Panc1 (cell line): ENCODE results near the gene EYS. TPM values are rescaled to one million over a fixed set of nuclear protein-coding genes. Genes with fewer than 3 reads are reported as not detected.

Experiments
- ATAC-seq: fragments of 200-7000 bp; cut with Tn5 transposase; 2 replicates; pipeline ENCODE4 v1.9.1; 2020; ENCODE audit warnings: mild to moderate bottlenecking, moderate library complexity
- BruUV-seq: library from RNA; stranded (reverse); fragments of 400-500 nt; replicated peaks from 2 replicates; lab custom pipeline; 2021; lab: Mats Ljungman, UMichigan
- CTCF ChIA-PET: fragments of 300-600 bp; sonication (Branson Sonifier 250); formaldehyde crosslinking; loops from one replicate; lab custom pipeline; 2022; ENCODE audit warnings: antibody characterized with exemption; lab: Charles Lee
- POLR2A ChIA-PET: fragments of 300-600 bp; sonication (Branson Sonifier 250); formaldehyde crosslinking; loops from one replicate; lab custom pipeline; 2022; ENCODE audit warnings: antibody characterized with exemption; lab: Charles Lee
- DNase-seq: peaks from one replicate; pipeline ENCODE4 v3.0.0-alpha.2; 2010; ENCODE audit warnings: low read depth, low spot score
- H3K27ac ChIP-seq: 2 replicates; pipeline ENCODE4 v1.5.1; 2011; ENCODE audit warnings: mild to moderate bottlenecking, low read length, inconsistent platforms
- H3K27me3 ChIP-seq: fragments of 200-500 bp; sonication (Bioruptor generic); 2 replicates; pipeline ENCODE4 v1.6.0; 2014; ENCODE audit warnings: low read length, inconsistent platforms; ENCODE audit not compliant: control insufficient read depth, insufficient read depth
- H3K36me3 ChIP-seq: fragments of 200-500 bp; sonication (Bioruptor generic); 2 replicates; pipeline ENCODE4 v1.5.1; 2014; ENCODE audit warnings: inconsistent platforms, mild to moderate bottlenecking, low read length, moderate library complexity; ENCODE audit not compliant: control insufficient read depth, insufficient read depth
- H3K4me1 ChIP-seq: 2 replicates; pipeline ENCODE4 v1.5.1; 2011; ENCODE audit warnings: inconsistent platforms, mild to moderate bottlenecking, low read length, moderate library complexity; ENCODE audit not compliant: control insufficient read depth, insufficient read depth
- H3K4me3 ChIP-seq, 2 experiments: 2 replicates each; pipeline ENCODE4 v1.5.1; 2011 to 2012; ENCODE audit warnings: low read depth in 2 of 2, low read length in 2 of 2, mild to moderate bottlenecking in 2 of 2, inconsistent platforms in 1 of 2, moderate library complexity in 1 of 2
- H3K9me3 ChIP-seq: fragments of 200-500 bp; sonication (Bioruptor generic); 2 replicates; pipeline ENCODE4 v1.5.1; 2014; ENCODE audit warnings: low read depth, mild to moderate bottlenecking, inconsistent platforms, low read length, moderate library complexity; ENCODE audit not compliant: control insufficient read depth, insufficient read depth
- POLR2AphosphoS5 ChIP-seq: IDR thresholded peaks from 2 replicates; pipeline ENCODE4 v1.6.1; 2012; ENCODE audit warnings: mild to moderate bottlenecking, low read depth, low read length, moderate library complexity
- SIN3A ChIP-seq: IDR thresholded peaks from 2 replicates; pipeline ENCODE4 v1.6.1; 2012; ENCODE audit warnings: low read depth, mild to moderate bottlenecking, low read length, moderate library complexity, borderline replicate concordance; ENCODE audit not compliant: insufficient read depth
- TCF7L2 ChIP-seq: IDR thresholded peaks from 2 replicates; pipeline ENCODE4 v1.6.1; 2011; ENCODE audit warnings: mild to moderate bottlenecking, low read depth, low read length, inconsistent platforms
- in situ Hi-C: cut with HindIII; loops from 2 replicates; pipeline ENCODE4 v1.10.0; 2016; ENCODE audit warnings: low sequenced_read_pairs, low pct_unique_long_range_greater_than_20kb
- intact Hi-C: fragments of 100-400 bp; cut with micrococcal nuclease; formaldehyde crosslinking; loops from one replicate; pipeline ENCODE4 v1.10.0; 2022; ENCODE audit not compliant: unreplicated experiment
- total RNA-seq: library from RNA; stranded (reverse); gene quantifications from one replicate; pipeline ENCODE4 v1.2.1, GENCODE V29; 2021; ENCODE audit not compliant: unreplicated experiment
- TF ChIP-seq, protein P1 (sequence below): fragments of 450-650 bp; IDR thresholded peaks from 2 replicates; pipeline ENCODE4 v1.5.1; 2017; ENCODE audit warnings: mild to moderate bottlenecking
- TF ChIP-seq, protein P2 (sequence below), 2 experiments: IDR thresholded peaks; 2 replicates each; pipeline ENCODE4 v1.6.1; 2011 to 2012; ENCODE audit warnings: low read depth in 2 of 2, control low read depth in 1 of 2, low read length in 1 of 2, mild to moderate bottlenecking in 1 of 2, moderate library complexity in 1 of 2; ENCODE audit not compliant: insufficient read depth in 1 of 2

The EYS gene
- total RNA-seq, 1 experiment from 2014 or later: not detected

DNA sequence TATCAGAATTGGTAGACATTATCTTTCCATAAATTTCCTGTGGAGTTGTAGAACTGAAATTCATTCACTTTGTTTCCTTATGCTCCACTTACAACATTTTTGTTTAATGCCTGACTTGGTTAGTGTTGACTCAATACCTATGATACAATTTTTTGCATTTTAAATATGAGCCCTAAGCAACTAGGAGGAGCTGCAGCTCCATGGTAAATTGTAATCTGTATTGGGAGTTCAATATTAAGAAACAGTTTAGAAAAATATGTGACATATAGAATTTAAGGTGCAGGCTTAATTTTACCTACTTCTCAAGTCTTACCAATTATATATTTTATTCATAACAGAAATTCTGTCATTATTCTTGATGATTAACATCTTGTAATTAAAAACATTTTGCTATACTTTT lies 868.3 kb downstream of the EYS start:
- DNase-seq (no peak), ATAC-seq (no peak)
- Histone ChIP-seq H3K27me3 (no peaks in the 10 kb centered on the region), H3K4me3 (no peak overlapping the region), H3K27ac (no peak overlapping the region), H3K4me1 (no peaks in the 10 kb centered on the region), H3K36me3 (no peaks in the 10 kb centered on the region), H3K9me3 (peaks cover 5% of the 10 kb centered on the region; the same call in 1 of the 2 replicates)
- POLR2A ChIA-PET: no interaction called here
- no TSS peak for BruUV-seq
- CTCF ChIA-PET: no interaction called here
- intact Hi-C loops: no loop called here
- TF ChIP-seq, protein P1, sequence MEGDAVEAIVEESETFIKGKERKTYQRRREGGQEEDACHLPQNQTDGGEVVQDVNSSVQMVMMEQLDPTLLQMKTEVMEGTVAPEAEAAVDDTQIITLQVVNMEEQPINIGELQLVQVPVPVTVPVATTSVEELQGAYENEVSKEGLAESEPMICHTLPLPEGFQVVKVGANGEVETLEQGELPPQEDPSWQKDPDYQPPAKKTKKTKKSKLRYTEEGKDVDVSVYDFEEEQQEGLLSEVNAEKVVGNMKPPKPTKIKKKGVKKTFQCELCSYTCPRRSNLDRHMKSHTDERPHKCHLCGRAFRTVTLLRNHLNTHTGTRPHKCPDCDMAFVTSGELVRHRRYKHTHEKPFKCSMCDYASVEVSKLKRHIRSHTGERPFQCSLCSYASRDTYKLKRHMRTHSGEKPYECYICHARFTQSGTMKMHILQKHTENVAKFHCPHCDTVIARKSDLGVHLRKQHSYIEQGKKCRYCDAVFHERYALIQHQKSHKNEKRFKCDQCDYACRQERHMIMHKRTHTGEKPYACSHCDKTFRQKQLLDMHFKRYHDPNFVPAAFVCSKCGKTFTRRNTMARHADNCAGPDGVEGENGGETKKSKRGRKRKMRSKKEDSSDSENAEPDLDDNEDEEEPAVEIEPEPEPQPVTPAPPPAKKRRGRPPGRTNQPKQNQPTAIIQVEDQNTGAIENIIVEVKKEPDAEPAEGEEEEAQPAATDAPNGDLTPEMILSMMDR: no peak; the same call in 1 of the 2 replicates
- TF ChIP-seq, protein P2, sequence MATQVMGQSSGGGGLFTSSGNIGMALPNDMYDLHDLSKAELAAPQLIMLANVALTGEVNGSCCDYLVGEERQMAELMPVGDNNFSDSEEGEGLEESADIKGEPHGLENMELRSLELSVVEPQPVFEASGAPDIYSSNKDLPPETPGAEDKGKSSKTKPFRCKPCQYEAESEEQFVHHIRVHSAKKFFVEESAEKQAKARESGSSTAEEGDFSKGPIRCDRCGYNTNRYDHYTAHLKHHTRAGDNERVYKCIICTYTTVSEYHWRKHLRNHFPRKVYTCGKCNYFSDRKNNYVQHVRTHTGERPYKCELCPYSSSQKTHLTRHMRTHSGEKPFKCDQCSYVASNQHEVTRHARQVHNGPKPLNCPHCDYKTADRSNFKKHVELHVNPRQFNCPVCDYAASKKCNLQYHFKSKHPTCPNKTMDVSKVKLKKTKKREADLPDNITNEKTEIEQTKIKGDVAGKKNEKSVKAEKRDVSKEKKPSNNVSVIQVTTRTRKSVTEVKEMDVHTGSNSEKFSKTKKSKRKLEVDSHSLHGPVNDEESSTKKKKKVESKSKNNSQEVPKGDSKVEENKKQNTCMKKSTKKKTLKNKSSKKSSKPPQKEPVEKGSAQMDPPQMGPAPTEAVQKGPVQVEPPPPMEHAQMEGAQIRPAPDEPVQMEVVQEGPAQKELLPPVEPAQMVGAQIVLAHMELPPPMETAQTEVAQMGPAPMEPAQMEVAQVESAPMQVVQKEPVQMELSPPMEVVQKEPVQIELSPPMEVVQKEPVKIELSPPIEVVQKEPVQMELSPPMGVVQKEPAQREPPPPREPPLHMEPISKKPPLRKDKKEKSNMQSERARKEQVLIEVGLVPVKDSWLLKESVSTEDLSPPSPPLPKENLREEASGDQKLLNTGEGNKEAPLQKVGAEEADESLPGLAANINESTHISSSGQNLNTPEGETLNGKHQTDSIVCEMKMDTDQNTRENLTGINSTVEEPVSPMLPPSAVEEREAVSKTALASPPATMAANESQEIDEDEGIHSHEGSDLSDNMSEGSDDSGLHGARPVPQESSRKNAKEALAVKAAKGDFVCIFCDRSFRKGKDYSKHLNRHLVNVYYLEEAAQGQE (IDR thresholded peaks at IDR 0.05; ENCODE audit: insufficient read depth in 1 of 2, low read depth in 2 of 2, low read length in 1 of 2): no peak
- TF ChIP-seq SIN3A (no peak), TCF7L2 (no peak), POLR2AphosphoS5 (no peak)
- in situ Hi-C loops: no loop called here

DNA sequence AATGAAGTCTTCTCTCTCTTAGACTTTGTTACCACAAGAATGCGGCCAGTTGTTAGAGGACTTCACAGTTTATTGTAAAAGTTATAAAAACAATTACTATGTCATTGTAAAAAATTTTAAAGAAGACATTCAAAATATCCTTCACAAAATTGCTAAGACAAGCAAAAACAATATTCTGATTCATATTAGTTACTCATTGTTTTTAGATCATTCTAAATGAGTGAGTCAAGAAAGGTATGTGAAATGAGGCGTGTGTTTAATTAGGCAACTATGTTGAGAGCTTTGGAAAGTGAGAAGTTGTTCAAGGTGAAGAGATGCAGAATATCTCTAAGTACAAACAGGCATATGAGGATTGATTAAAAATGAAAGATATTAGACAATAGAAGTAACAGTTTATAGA lies 875.3 kb downstream of the EYS start:
- in situ Hi-C loops: no loop called here
- TF ChIP-seq POLR2AphosphoS5 (no peak), SIN3A (no peak), TCF7L2 (no peak)
- TF ChIP-seq, protein P1: no peak
- TF ChIP-seq, protein P2 (IDR thresholded peaks at IDR 0.05; ENCODE audit: insufficient read depth in 1 of 2, low read depth in 2 of 2, low read length in 1 of 2): no peak
- Histone ChIP-seq H3K4me1 (no peaks in the 10 kb centered on the region), H3K27ac (no peak overlapping the region), H3K36me3 (no peaks in the 10 kb centered on the region), H3K27me3 (no peaks in the 10 kb centered on the region), H3K4me3 (no peak overlapping the region), H3K9me3 (no peaks in the 10 kb centered on the region)
- ChIA-PET CTCF (no interaction called here), POLR2A (no interaction called here)
- DNase-seq (no peak), ATAC-seq (no peak)
- no TSS peak for BruUV-seq
- intact Hi-C loops: no loop called here
